Measurements from ENCODE around the gene VAPB.

The VAPB gene

DNA sequence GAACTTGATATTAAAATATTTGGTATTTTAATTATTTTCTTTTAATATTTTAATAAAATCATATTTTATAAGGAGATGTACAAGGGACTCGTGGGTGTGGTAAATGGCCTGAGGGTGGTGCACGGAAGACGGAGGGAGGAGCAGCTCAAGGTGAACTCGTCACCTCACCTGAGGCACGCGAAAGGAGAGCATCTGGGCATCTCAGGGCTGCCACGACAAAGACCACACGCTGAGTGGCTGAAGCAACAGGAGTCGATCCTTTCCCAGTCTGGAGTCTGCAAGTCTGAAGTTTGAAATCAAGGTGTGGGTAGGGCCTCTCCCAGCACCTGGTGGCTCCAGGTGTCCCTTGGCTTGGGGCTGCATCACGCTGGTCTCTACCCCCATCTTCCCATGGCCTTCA, 86.4 kb downstream of the VAPB start:
- H3K27me3 ChIP-seq (ENCODE audit: low read depth, low read length): no peaks in the 10 kb centered on the region
- no peak overlapping the region for H3K4me3 ChIP-seq (ENCODE audit: low read length)
- no peak for TF ChIP-seq EZH2phosphoT487 (IDR thresholded peaks at IDR 0.05; ENCODE audit: low read depth)
- no peak for TF ChIP-seq CTCF (IDR thresholded peaks at IDR 0.05; ENCODE audit: low read depth, low read length)
- H3K9me3 ChIP-seq (ENCODE audit: insufficient read depth, low read length): peaks cover 3% of the 10 kb centered on the region; the same call in 1 of the 2 replicates
- H3K27ac ChIP-seq (ENCODE audit: low read length): no peak overlapping the region
- 0 out of 2 replicates have a peak, but pooled peaks cover 2% of the 10 kb centered on the region for H4K20me1 ChIP-seq (ENCODE audit: insufficient read depth, low read length)
- no peaks in the 10 kb centered on the region for H3K36me3 ChIP-seq (replicated peaks; ENCODE audit: low read depth, low read length)
- H2AFZ ChIP-seq (ENCODE audit: low read depth, low read length): no peak overlapping the region
- H3K4me2 ChIP-seq (ENCODE audit: low read length): no peak overlapping the region
- no peak overlapping the region for H3K9ac ChIP-seq (ENCODE audit: low read length)
- H3K79me2 ChIP-seq (ENCODE audit: low read length): no peaks in the 10 kb centered on the region
- H3K4me1 ChIP-seq (ENCODE audit: low read length): no peaks in the 10 kb centered on the region

DNA sequence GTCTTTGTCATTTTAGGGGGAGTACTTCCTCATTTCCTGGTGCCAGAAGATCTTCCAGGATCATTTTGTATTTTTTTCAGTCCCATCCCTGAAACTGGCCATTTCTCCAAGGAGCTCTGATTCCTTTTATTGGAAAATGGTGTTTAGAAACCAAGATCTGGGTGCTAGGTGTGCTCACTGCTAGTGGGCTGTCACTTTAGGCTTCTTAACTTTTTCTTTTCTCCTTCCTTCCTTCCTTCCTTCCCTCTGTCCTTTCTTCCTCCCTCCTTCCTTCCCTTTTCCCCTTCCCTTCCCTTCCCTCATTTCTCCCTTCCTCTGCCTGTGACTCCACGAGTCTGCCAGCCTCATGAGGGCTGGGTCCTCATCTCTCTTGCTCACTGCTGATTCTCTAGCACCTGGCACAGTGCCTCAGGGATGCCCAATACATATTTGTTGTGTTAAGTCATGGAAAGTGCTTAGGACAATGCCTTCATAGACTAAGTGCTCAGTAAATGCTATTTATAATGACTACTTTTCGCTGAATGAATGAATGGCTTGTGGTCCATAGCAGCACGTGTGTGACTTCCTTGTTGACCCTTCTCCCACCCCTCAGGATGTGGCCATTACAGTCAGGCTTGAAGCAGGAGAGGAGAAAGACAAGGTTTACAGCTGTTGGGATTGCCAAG, 89.2 kb downstream of the VAPB start:
- Histone ChIP-seq H3K4me3 (ENCODE audit: low read length) (no peak overlapping the region), H3K27me3 (ENCODE audit: low read depth, low read length) (no peaks in the 10 kb centered on the region), H4K20me1 (ENCODE audit: insufficient read depth, low read length) (0 out of 2 replicates have a peak, but pooled peaks cover 2% of the 10 kb centered on the region), H3K4me2 (ENCODE audit: low read length) (no peak overlapping the region), H3K36me3 (replicated peaks; ENCODE audit: low read depth, low read length) (no peaks in the 10 kb centered on the region), H3K27ac (ENCODE audit: low read length) (no peak overlapping the region), H3K4me1 (ENCODE audit: low read length) (no peaks in the 10 kb centered on the region), H3K9ac (ENCODE audit: low read length) (no peak overlapping the region), H3K79me2 (ENCODE audit: low read length) (no peaks in the 10 kb centered on the region), H3K9me3 (ENCODE audit: insufficient read depth, low read length) (peaks cover 3% of the 10 kb centered on the region; the same call in 1 of the 2 replicates), H2AFZ (ENCODE audit: low read depth, low read length) (no peak overlapping the region)
- TF ChIP-seq EZH2phosphoT487 (IDR thresholded peaks at IDR 0.05; ENCODE audit: low read depth) (no peak), CTCF (IDR thresholded peaks at IDR 0.05; ENCODE audit: low read depth, low read length) (no peak)

DNA sequence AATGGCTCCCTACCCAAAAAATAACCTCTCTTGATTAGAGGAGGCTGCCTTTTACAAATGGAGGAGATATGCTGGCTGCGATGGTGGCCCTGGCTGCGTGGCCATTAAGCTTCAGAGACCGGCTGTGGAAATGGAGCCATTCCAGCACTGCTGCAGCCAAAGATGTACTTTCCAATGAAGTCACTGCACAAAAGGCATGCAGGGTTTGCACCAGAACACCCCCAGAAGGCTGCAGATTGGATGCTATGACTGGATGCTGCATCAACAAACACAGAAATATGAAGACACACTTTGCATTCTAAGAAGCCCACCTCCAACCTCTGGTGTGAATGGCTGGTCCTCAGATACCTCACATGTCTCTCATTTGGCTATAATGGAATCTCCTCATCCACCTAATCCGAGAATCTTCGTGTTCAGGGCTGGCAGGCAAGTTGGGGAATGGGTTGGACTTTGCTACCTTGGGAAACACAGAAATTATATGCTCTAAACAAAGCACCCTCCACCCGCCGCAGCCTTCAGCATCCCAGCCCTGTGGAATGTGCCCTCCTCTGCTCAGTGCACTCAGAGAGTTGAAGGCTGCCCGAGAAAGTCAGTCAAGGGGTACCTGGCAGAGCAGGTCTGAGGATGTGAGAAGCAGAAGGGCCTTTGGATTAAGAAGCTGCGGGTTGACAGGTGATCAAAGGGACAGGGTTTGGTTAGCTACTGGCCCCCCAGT, 90.9 kb downstream of the VAPB start:
- H3K27ac ChIP-seq (ENCODE audit: low read length): no peak overlapping the region
- H3K79me2 ChIP-seq (ENCODE audit: low read length): no peaks in the 10 kb centered on the region
- H3K9me3 ChIP-seq (ENCODE audit: insufficient read depth, low read length): peaks cover 3% of the 10 kb centered on the region; the same call in 1 of the 2 replicates
- H3K27me3 ChIP-seq (ENCODE audit: low read depth, low read length): no peaks in the 10 kb centered on the region
- H3K4me2 ChIP-seq (ENCODE audit: low read length): no peak overlapping the region
- no peak overlapping the region for H3K4me3 ChIP-seq (ENCODE audit: low read length)
- H3K36me3 ChIP-seq (replicated peaks; ENCODE audit: low read depth, low read length): no peaks in the 10 kb centered on the region
- no peak overlapping the region for H2AFZ ChIP-seq (ENCODE audit: low read depth, low read length)
- H4K20me1 ChIP-seq (ENCODE audit: insufficient read depth, low read length): 0 out of 2 replicates have a peak, but pooled peaks cover 2% of the 10 kb centered on the region
- no peaks in the 10 kb centered on the region for H3K4me1 ChIP-seq (ENCODE audit: low read length)
- H3K9ac ChIP-seq (ENCODE audit: low read length): no peak overlapping the region
- TF ChIP-seq CTCF (IDR thresholded peaks at IDR 0.05; ENCODE audit: low read depth, low read length): no peak
- no peak for TF ChIP-seq EZH2phosphoT487 (IDR thresholded peaks at IDR 0.05; ENCODE audit: low read depth)

- H3K27ac ChIP-seq (ENCODE audit: low read length): no peak overlapping the region
- no peaks in the 10 kb centered on the region for H3K79me2 ChIP-seq (ENCODE audit: low read length)
- H3K4me1 ChIP-seq (ENCODE audit: low read length): no peaks in the 10 kb centered on the region
- H3K36me3 ChIP-seq (replicated peaks; ENCODE audit: low read depth, low read length): no peaks in the 10 kb centered on the region
- no peak overlapping the region for H3K4me2 ChIP-seq (ENCODE audit: low read length)
- no peak overlapping the region for H2AFZ ChIP-seq (ENCODE audit: low read depth, low read length)
- 0 out of 2 replicates have a peak, but pooled peaks cover 2% of the 10 kb centered on the region for H4K20me1 ChIP-seq (ENCODE audit: insufficient read depth, low read length)
- peaks cover 4% of the 10 kb centered on the region for H3K9me3 ChIP-seq (ENCODE audit: insufficient read depth, low read length)
- no peak overlapping the region for H3K9ac ChIP-seq (ENCODE audit: low read length)
- H3K4me3 ChIP-seq (ENCODE audit: low read length): no peak overlapping the region
- no peaks in the 10 kb centered on the region for H3K27me3 ChIP-seq (ENCODE audit: low read depth, low read length)
- TF ChIP-seq CTCF (IDR thresholded peaks at IDR 0.05; ENCODE audit: low read depth, low read length) (no peak), EZH2phosphoT487 (IDR thresholded peaks at IDR 0.05; ENCODE audit: low read depth) (no peak)
Measured at GRCh38 chr20:58480551-58481336, 91.7 kb downstream of the VAPB start.

All from OCI-LY3 (cell line).